Measurements from ENCODE around the gene OLFML3. TPM values are rescaled to one million over a fixed set of nuclear protein-coding genes. Genes with fewer than 3 reads are reported as not detected.
"Not testable (repeated sequence)": the region's sequence is repeated elsewhere in the genome, so short reads cannot be mapped to it uniquely, and the experiment has no call there.

OLFML3 gene
- total RNA-seq, 1 donor from 2014 or later = 1.6 TPM

DNA sequence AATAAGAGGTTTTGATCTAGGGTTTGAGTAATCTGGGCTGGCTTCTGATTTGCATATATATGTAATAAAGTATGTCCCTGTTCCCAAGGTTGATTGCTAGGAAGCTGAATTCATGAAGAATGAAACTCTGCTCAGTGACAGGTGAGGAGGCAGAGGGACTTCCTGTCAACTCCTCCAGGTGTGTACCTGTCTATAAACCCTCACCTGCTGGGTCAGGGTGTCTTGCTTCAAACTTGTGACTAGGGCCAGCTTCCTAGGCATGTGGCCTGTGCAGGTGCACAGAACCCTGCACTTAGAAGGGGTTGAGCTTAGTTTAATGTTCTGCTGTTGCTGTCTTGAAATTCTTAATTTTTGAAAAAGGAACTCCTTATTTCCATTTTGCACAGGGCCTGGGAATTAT lies 21.1 kb downstream of the OLFML3 start:
- no peak for DNase-seq (ENCODE audit: low read depth)
- H3K27me3 ChIP-seq (ENCODE audit: control insufficient read depth, insufficient read depth, low read length) = no peaks in the 10 kb centered on the region
- H3K36me3 ChIP-seq (ENCODE audit: control insufficient read depth, insufficient read depth, low read length) = no peaks in the 10 kb centered on the region
- TF ChIP-seq CTCF (IDR thresholded peaks at IDR 0.05; ENCODE audit: insufficient read depth, low read length, severe bottlenecking) = no peak
- FAIRE-seq = no peak
- no peak overlapping the region for H3K4me3 ChIP-seq (ENCODE audit: low read depth, low read length)

GRCh38 chr1:114002492-114003239 lies 23.4 kb downstream of the OLFML3 start:
- Histone ChIP-seq H3K36me3 (ENCODE audit: control insufficient read depth, insufficient read depth, low read length) (no peaks in the 10 kb centered on the region), H3K27me3 (ENCODE audit: control insufficient read depth, insufficient read depth, low read length) (no peaks in the 10 kb centered on the region), H3K4me3 (ENCODE audit: low read depth, low read length) (no peak overlapping the region)
- DNase-seq (ENCODE audit: low read depth) = no peak
- no peak for TF ChIP-seq CTCF (IDR thresholded peaks at IDR 0.05; ENCODE audit: insufficient read depth, low read length, severe bottlenecking)
- peak; percentile 7 for FAIRE-seq

- no peak for FAIRE-seq
- no peaks in the 10 kb centered on the region for H3K27me3 ChIP-seq (ENCODE audit: control insufficient read depth, insufficient read depth, low read length)
- no peak overlapping the region for H3K4me3 ChIP-seq (ENCODE audit: low read depth, low read length)
These were observed 24.2 kb downstream of the OLFML3 start for GRCh38 chr1:114003431-114003830.

DNA sequence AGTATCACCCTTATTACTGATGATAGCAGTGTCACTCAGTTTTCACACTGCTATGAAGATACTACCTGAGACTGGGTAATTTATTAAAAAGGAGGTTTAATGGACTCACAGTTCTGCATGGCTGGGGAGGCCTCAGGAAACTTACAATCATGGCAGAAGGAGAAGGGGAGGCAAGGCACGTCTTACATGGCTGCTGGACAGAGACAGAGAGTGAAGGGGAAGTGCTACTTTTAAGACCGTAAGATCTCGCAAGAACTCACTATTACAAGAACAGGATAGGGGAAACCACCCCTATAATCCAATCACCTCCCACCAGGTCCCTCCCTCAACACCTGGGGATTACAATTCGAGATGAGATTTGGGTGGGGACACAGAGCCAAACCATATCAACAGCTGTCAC lies 27.6 kb downstream of the OLFML3 start:
- not testable (repeated sequence) for H3K36me3 ChIP-seq (ENCODE audit: control insufficient read depth, insufficient read depth, low read length); DNase-seq (ENCODE audit: low read depth); H3K27me3 ChIP-seq (ENCODE audit: control insufficient read depth, insufficient read depth, low read length); H3K4me3 ChIP-seq (ENCODE audit: low read depth, low read length); FAIRE-seq

More at GRCh38 chr1:114003431-114003830, 24.2 kb downstream of the OLFML3 start:
- no peaks in the 10 kb centered on the region for H3K36me3 ChIP-seq (ENCODE audit: control insufficient read depth, insufficient read depth, low read length)
- no peak for DNase-seq (ENCODE audit: low read depth)
- TF ChIP-seq CTCF (IDR thresholded peaks at IDR 0.05; ENCODE audit: insufficient read depth, low read length, severe bottlenecking) = no peak

- H3K4me3 ChIP-seq (ENCODE audit: low read depth, low read length) = no peak overlapping the region
- no peaks in the 10 kb centered on the region for H3K36me3 ChIP-seq (ENCODE audit: control insufficient read depth, insufficient read depth, low read length)
- TF ChIP-seq CTCF (IDR thresholded peaks at IDR 0.05; ENCODE audit: insufficient read depth, low read length, severe bottlenecking) = no peak
- no peaks in the 10 kb centered on the region for H3K27me3 ChIP-seq (ENCODE audit: control insufficient read depth, insufficient read depth, low read length)
- DNase-seq (ENCODE audit: low read depth) = no peak
- no peak for FAIRE-seq
These were observed 29.2 kb downstream of the OLFML3 start for GRCh38 chr1:114008480-114008941.

- no peak for FAIRE-seq
- no peak for TF ChIP-seq CTCF (IDR thresholded peaks at IDR 0.05; ENCODE audit: insufficient read depth, low read length, severe bottlenecking)
- Histone ChIP-seq H3K36me3 (ENCODE audit: control insufficient read depth, insufficient read depth, low read length) (no peaks in the 10 kb centered on the region), H3K27me3 (ENCODE audit: control insufficient read depth, insufficient read depth, low read length) (no peaks in the 10 kb centered on the region), H3K4me3 (ENCODE audit: low read depth, low read length) (no peak overlapping the region)
- DNase-seq (ENCODE audit: low read depth) = no peak
These were observed 29.7 kb downstream of the OLFML3 start for GRCh38 chr1:114008993-114009392.

Measured in bronchial epithelial cell (primary cell).